Activated naive CD4-positive, alpha-beta T cell (primary cell): Measurements from ENCODE around the gene KRT17.
"Not testable (repeated sequence)": the region's sequence is repeated elsewhere in the genome, so short reads cannot be mapped to it uniquely, and the experiment has no call there.

ENCODE experiments used
- DNase-seq, 4 experiments: peaks; one replicate each; lab custom pipeline; 2025; lab: John Stamatoyannopoulos, UW

The KRT17 gene

GRCh38 chr17:41653892-41654677 is 29.7 kb upstream of the KRT17 start:
- DNase-seq = no peak

- no peak for DNase-seq
Measured at GRCh38 chr17:41653421-41653820, 29.0 kb upstream of the KRT17 start.

DNA sequence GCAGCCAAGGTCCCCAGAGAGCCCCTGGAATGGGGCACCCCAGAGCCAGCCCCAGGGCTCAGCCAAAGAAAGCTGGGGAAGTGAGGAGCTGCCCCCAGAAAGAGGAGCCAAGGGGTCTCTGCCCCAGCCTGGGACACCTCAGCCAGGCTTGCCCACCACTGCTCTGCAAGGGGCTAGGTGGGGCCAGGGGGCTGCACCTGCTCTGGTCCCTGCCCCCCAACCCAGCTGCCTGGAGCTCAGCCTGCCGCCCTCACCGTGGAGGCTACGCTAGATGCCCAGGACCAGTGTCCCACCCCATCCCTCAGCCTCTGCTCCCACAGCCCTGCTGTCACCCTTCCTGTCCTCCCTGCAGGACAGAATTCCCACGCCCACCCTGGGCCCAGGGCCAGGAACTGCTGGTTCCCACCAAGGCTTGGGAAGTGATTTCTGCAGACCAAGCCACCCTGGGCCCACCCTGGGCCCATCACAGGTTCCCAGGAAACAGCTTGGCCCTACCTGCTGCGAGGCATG is 28.1 kb upstream of the KRT17 start:
- DNase-seq = no peak

- no peak for DNase-seq
Measured at GRCh38 chr17:41651625-41652460, 27.5 kb upstream of the KRT17 start.

DNA sequence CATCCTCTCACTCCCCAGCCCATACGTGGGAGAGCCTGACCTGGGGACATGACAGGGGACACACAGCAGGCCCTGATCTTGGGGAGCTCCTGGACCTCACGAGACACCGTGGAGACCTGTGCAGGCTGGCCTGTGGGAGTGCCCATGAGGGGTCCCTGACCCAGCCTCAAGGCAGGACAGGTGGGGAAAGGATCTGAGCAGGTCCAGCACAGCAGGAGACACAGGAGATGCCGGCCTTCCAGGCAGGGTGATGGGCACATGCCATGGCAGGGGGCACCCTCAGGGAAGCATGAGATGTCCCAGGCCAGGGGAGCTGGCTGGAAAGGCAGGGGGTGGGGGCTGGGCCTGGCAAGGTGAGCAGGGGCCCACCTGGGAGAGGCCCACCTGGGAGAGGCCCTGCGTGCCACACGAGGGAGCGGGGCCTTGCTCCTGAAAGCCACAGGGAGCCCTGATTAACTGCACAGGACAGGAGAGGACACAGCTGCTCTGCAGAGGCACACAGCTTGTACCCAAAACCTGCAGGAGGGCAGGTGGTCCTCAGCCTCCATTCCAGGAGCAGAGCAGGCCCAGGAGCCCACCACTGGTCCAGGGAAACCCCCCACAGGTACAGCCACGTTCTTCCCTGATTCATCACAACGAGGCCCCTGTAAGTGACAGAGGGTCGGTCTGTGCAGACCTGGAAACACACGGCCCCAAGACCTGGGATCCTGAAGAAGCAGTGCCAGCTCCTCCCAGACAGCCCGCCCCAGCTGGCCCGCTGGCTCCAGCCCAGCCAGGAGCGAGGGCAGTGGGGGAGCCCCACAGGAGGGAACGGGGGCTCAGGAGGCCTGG is 26.6 kb upstream of the KRT17 start:
- DNase-seq = no peak

DNA sequence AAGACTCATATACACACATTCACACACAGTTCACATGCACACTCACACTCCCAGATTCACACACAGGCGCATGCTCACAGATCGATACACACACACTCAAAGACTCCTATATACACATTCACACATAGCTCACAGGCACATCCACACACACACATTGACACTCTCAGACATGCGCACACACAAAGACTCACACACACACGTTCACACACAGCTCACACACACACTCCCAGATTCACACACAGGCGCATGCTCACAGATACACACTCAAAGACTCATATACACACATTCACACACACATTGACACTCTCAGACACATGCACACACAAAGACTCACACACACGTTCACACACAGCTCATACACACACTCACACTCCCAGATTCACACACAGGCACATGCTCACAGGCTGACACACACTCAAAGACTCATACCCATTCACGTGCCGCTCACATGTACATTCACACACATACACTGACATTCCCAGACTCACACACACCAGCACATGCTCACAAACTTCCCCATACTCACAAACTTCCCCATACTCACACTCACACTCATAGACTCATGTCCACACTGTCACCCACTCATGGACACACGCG is 25.6 kb upstream of the KRT17 start:
- DNase-seq = no peak

DNA sequence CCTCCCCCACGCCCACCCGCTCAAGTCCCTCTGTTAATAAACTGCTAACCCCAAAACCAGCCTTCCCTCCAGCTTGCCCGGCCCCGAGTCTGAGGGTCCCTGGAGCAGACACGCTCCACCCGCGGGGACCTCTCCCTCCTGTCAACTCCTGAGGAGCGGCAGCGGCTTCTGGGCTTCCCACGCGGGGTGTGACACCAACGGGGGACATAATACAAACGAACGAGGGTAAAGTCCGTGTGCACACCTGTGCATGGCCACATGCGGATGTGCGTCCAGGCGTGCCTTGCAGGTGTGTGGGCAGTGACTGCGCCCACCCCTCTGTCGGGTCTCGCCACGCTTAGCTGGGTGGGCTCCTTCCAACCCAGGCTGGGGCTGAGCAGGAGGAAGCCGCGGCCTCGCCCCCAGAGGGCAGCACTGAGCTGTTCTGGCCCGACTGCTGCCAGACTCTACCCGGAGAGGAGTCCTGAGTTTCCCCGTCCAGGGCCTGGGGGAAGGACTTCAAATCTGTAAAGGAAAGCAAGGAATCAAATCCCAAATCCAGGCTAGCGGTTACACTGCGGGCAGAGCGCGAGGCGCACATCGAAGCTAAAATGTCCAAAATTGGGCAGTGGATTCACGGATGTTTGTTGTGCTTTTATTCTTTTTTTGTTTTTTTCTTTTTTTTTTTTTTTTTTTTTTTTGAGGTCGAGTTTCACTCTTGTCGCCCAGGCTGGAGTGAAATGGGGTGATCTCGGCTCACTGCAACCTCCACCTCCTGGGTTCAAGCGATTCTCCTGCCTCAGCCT is 24.2 kb upstream of the KRT17 start:
- DNase-seq = peak; percentile 64 to 84 (median 80)

DNA sequence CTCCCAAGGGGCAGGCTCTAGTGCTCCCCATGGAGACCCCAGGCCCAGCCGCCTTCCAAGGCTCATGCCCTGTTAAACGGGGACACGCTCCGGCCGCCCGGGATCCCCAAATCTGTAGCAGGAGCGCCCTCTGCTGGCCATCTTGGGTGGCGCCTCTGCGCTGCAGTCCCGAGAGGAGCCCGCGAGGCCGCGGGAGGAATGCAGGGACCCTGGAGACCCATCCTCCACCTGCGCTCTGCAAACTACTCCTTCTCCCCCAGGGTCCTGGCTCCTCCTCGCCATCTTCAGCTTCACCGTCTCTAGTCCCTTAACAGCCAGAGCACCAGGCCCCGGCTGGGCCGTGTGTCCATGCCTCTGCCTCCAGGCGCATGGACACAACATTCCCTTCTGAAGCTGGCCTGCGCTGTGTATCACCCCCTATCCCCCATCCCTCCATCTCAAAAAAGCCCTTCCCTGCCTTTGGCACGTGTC is 23.6 kb upstream of the KRT17 start:
- DNase-seq = peak; percentile 77 to 95 (median 86)

- DNase-seq = no peak
Measured at GRCh38 chr17:41647038-41647813, 22.9 kb upstream of the KRT17 start.

DNA sequence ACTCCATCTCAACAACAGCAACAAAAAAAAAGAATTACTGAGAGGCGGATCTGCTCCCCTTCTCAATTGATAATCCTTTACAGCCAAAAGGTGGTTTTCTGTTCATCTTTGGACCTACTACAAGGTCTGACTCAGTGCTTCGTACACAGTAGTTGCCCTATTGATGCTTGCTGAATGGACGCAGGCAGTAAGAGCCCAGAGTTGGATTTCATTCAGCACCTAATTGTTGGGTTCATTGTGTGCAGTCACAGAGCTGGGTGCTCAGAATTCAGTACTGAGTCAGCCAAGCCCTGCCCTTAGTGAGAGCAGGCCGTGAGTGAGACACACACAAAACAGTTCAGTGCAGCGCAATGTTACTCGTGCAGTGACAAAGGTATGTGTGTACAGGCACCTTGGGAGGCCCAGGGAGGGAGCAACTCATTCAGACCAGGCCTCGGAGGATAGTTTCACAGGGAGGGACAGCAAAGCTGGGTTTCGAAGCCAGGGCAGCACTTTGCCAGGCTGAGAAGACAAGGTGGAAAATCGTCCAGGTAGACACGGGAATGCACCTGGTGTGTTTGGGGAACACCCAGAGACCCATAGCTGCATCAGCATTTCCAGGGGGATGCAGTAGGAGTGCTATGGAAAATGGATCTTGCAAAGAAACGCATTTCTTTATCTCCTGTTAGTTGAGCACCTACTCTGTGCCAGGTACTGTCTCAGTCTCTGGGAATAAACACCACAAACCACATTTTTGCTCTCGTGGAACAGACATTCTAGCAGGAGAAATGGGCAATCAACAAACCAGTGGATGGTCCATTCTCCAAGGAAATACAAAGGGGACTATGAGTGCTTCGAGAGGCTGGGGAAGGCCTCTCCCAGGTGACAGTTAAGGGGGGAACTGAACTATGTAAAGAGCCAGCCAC is 18.1 kb upstream of the KRT17 start:
- DNase-seq = no peak

DNA sequence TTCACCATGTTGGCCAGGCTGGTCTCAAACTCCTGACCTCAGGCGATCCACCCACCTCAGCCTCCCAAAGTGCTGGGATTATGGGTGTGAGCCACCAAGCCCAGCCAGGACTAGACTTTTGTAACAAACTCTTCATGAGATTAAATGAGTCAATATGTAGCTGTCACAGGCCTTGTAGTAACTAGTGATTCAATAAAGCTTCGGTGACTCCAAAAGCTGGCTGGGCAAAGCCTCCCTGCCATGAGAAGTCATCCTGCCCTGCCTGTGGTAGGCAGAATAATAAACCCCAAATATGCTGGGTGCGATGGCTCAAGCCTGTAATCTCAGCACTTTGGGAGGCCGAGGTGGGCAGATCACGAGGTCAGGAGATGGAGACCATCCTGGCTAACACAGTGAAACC is 16.2 kb upstream of the KRT17 start:
- not testable (repeated sequence) for DNase-seq

DNA sequence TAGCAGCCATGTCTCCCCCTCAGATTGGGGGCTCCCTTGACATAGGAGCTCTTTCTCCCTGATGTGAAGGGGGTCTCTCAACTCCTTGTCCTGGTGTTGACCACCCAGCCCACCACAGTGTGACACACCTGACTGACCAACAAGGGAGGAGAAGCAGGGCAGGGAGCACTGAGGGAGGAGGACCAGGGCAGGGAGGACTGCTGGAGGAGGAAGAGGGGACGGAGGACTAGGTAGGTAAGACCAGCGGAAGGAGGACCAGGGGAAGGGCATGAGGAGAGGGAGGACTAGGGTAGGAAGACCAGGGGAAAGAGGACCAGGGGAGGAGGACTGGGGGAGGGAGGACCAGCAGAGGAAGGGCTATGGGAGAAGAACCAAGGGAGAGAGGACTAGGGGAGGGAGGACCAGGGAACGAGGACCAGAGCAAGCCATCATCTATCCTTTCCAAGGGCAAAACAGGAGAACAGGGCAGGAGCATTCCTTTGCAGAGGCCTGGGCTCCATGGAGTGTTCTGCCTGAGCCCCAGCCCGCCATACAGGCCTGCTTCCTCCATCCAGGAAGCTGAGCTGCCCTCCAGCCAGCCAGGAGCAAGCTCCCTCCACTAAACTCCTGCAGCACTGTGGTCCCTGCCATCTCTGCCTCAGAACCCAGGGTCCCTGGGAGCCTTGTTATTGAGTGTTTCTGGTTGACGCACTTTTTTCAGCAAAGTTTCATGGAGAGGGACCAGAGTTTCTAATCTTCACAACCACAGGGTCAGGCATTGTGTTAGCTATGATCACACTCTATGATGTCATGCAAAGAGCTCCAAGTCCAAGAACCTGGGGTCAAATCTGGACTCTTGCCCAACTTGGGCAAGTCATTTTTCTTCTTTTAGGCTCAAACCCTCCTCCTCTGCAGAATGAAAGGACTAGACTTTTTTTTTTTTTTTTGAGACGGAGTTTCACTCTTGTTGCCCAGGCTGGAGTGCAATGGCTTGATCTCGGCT is 15.4 kb upstream of the KRT17 start:
- no peak for DNase-seq

DNA sequence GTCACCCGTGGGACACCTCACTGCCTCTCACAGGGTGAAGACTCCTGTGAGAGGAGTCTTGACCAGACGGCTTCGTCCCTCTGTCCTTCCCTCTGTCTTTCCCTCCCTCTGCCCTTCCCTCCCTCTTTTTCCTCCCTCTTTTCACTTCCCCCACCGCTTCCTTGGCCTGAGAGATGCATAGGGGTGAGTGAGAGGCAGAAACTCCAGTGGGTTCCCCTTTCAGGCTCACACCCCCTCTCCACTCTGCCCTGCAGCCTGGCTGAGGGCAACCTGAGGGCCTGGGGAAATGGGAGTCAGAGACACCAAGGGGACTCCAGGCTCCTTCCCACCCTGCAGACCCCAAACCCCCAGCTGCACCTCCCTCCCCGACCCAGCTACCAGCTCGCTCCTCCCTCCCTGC is 14.6 kb upstream of the KRT17 start:
- no peak for DNase-seq

GRCh38 chr17:41638194-41638593 is 13.8 kb upstream of the KRT17 start:
- DNase-seq = no peak

- no peak for DNase-seq
Measured at GRCh38 chr17:41636652-41637051, 12.3 kb upstream of the KRT17 start.

DNA sequence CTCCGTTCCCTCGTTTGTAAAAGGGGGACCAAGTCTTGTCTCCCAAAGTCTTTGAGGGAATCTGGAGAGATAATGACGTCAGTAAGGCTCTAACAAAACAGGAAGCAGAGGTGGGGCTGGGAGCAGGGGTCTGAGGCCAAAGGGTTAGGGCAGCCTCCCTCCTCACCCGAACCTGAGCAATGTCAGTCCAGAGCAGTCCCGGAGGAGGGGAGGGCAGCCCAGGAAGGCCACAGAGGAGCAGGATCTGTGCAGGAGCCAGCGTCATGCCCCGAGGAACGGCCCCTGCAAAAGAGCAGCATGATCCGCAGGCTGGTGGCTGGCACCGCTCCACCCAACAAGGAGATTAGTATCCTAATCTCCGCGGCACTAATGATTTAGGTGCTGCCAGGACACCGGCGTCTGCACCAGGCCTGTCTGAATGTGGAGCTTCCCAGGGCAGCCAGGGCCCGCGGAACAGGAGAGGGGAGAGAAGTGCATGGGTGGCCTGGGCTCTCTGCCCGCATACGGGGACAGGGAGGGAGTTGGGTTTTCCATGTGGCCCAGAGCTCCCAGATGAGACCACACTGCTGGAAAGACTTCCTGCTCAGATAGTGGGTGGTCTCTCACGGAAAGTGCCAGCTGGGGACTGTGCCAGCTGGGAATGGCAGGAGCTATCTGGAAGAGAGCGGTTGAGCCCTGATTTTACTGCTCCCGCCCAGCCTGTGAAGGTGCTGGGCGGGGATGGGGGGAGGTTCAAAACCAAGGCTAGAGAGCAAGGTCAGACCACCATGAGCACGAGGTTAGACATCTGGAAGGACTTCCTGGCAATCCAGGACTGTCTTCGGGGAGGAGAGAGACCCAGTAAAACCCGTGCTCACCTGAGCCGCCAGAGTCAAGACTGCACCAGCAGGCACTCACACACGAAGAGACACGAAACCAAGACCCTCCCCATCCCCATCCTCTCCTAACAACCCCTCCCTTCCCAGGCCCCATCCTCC is 11.0 kb upstream of the KRT17 start:
- DNase-seq = no peak

- DNase-seq = no peak
Measured at GRCh38 chr17:41634639-41635038, 10.3 kb upstream of the KRT17 start.
